Ovary (tissue), 3 donors: ENCODE data around the gene SET.

Experiments
- EP300 ChIP-seq: sonication (generic); formaldehyde crosslinking; IDR thresholded peaks from one replicate; pipeline ENCODE4 v1.6.1; 2017; ENCODE audit warnings: antibody characterized with exemption
- POLR2A ChIP-seq: fragments of 450-650 bp; IDR thresholded peaks from one replicate; pipeline ENCODE4 v1.6.1; 2017; ENCODE audit warnings: antibody characterized with exemption, mild to moderate bottlenecking, moderate library complexity
- TF ChIP-seq, protein P1 (sequence below), 3 donors: fragments of 450-650 bp in 2 of 3; fragments of 200-600 bp in 1 of 3; IDR thresholded peaks; one replicate each; pipeline versions ENCODE4 v1.5.1 to v1.8.0; 2016 to 2022; ENCODE audit warnings: antibody characterized with exemption in 3 of 3, mild to moderate bottlenecking in 1 of 3
- donor health status: DM: no; HTN: no; CAD: no.

DNA sequence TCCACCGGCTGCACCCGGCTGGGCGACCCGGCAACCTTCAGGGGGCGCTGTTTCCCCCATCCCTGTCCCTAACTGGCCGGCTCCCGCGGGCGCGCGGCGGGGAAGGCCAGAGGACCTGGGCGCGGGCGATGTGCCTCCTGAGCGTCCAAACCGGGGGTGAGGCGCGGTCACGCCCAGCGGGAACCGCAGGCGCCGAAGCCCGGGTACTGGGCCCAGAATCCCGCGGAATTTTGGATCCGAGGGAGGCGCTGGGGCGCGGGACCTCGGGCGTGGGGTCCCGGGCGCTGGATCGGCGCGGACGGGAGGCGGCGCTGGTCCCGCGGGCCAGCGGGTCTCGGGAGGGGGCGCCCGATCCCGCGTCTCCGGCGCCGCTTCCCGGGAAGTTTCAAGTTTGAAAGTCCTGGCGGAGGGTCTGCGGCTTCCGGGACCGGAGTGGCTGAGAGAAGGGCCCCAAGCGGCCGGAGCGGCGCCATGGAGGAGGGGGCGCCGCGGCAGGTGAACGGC, 13.5 kb downstream of the SET start, which contains the start of gene PKN3:
- TF ChIP-seq, protein P1, sequence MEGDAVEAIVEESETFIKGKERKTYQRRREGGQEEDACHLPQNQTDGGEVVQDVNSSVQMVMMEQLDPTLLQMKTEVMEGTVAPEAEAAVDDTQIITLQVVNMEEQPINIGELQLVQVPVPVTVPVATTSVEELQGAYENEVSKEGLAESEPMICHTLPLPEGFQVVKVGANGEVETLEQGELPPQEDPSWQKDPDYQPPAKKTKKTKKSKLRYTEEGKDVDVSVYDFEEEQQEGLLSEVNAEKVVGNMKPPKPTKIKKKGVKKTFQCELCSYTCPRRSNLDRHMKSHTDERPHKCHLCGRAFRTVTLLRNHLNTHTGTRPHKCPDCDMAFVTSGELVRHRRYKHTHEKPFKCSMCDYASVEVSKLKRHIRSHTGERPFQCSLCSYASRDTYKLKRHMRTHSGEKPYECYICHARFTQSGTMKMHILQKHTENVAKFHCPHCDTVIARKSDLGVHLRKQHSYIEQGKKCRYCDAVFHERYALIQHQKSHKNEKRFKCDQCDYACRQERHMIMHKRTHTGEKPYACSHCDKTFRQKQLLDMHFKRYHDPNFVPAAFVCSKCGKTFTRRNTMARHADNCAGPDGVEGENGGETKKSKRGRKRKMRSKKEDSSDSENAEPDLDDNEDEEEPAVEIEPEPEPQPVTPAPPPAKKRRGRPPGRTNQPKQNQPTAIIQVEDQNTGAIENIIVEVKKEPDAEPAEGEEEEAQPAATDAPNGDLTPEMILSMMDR (IDR thresholded peaks at IDR 0.05), result peak; percentile 87 to 94 (median 89)
- TF ChIP-seq POLR2A (peak; percentile 22), EP300 (no peak)
